Measurements from ENCODE around the gene GULP1.

Gene GULP1

GRCh38 chr2:188265315-188265714 lies 26.4 kb upstream of the GULP1 start:
- no peak for TF ChIP-seq CTCF (conservative IDR thresholded peaks at IDR 0.05; ENCODE audit: low read depth, low read length)
- no peak overlapping the region for H3K4me3 ChIP-seq (ENCODE audit: low read length)
- no peak for DNase-seq (ENCODE audit: low read depth)

GRCh38 chr2:188267776-188268175 lies 23.9 kb upstream of the GULP1 start:
- no peak for TF ChIP-seq CTCF (conservative IDR thresholded peaks at IDR 0.05; ENCODE audit: low read depth, low read length)

GRCh38 chr2:188269004-188269403 lies 22.7 kb upstream of the GULP1 start:
- TF ChIP-seq CTCF (conservative IDR thresholded peaks at IDR 0.05; ENCODE audit: low read depth, low read length) = no peak
- no peak overlapping the region for H3K4me3 ChIP-seq (ENCODE audit: low read length)
- no peak for DNase-seq (ENCODE audit: low read depth)

More at GRCh38 chr2:188267776-188268175, 23.9 kb upstream of the GULP1 start:
- DNase-seq (ENCODE audit: low read depth) = no peak
- no peak overlapping the region for H3K4me3 ChIP-seq (ENCODE audit: low read length)

- no peak for TF ChIP-seq CTCF (conservative IDR thresholded peaks at IDR 0.05; ENCODE audit: low read depth, low read length)
- H3K4me3 ChIP-seq (ENCODE audit: low read length) = no peak overlapping the region
- no peak for DNase-seq (ENCODE audit: low read depth)
Measured at GRCh38 chr2:188272121-188272520, 19.6 kb upstream of the GULP1 start.

GRCh38 chr2:188274274-188274673 lies 17.4 kb upstream of the GULP1 start:
- no peak overlapping the region for H3K4me3 ChIP-seq (ENCODE audit: low read length)
- no peak for DNase-seq (ENCODE audit: low read depth)
- TF ChIP-seq CTCF (conservative IDR thresholded peaks at IDR 0.05; ENCODE audit: low read depth, low read length) = no peak

GRCh38 chr2:188276255-188276654 lies 15.4 kb upstream of the GULP1 start:
- H3K4me3 ChIP-seq (ENCODE audit: low read length) = no peak overlapping the region
- DNase-seq (ENCODE audit: low read depth) = no peak
- no peak for TF ChIP-seq CTCF (conservative IDR thresholded peaks at IDR 0.05; ENCODE audit: low read depth, low read length)

- no peak for DNase-seq (ENCODE audit: low read depth)
- TF ChIP-seq CTCF (conservative IDR thresholded peaks at IDR 0.05; ENCODE audit: low read depth, low read length) = no peak
- no peak overlapping the region for H3K4me3 ChIP-seq (ENCODE audit: low read length)
Measured at GRCh38 chr2:188277786-188278185, 13.9 kb upstream of the GULP1 start.
